AG04449 (cell line): ENCODE results near the gene CYREN.
A peak's percentile ranks its signal among the peaks of the same experiment; 100 is the strongest.
"Not testable (repeated sequence)": the region's sequence is repeated elsewhere in the genome, so short reads cannot be mapped to it uniquely, and the experiment has no call there.

ENCODE experiments used
- CTCF ChIA-PET: fragments of 350-600 bp; formaldehyde crosslinking; extraction: SDS; loops from one replicate; lab custom pipeline; 2021; ENCODE audit warnings: antibody characterized with exemption; lab: Yijun Ruan, JAX
- POLR2A ChIA-PET: fragments of 400-600, 350-600 bp; formaldehyde crosslinking; extraction: SDS; loops from one replicate; lab custom pipeline; 2020; ENCODE audit warnings: antibody characterized with exemption, inconsistent platforms; lab: Yijun Ruan, JAX
- DNase-seq: peaks from one replicate; pipeline ENCODE4 v3.0.0-alpha.2; 2010; ENCODE audit warnings: low read depth, low spot score
- H3K4me3 ChIP-seq: 2 replicates; pipeline ENCODE4 v1.5.1; 2011; ENCODE audit warnings: low read depth, mild to moderate bottlenecking, control low read depth, low read length
- CTCF ChIP-seq: IDR thresholded peaks from one replicate; pipeline ENCODE4 v1.5.1; 2011; ENCODE audit warnings: mild to moderate bottlenecking, moderate library complexity, low read length, control low read depth, inconsistent platforms; ENCODE audit not compliant: insufficient read depth; ENCODE audit errors: missing control alignments

The CYREN gene

GRCh38 chr7:135177028-135177696 is 6.7 kb upstream of the CYREN start:
- H3K4me3 ChIP-seq = no peak overlapping the region
- POLR2A ChIA-PET = no interaction called here
- CTCF ChIA-PET = no interaction called here
- no peak for TF ChIP-seq CTCF
- no peak for DNase-seq

- TF ChIP-seq CTCF = no peak
- no peak overlapping the region for H3K4me3 ChIP-seq
- DNase-seq = no peak
- ChIA-PET CTCF (no interaction called here), POLR2A (no interaction called here)
Measured at GRCh38 chr7:135175931-135176330, 5.4 kb upstream of the CYREN start.

- ChIA-PET CTCF (interaction anchor here (0.6 kb wide), 1 partner anchor 25 kb away, joined by 3 read pairs; no protein-coding TSS in a partner anchor), POLR2A (no interaction called here)
- no peak for DNase-seq
- no peak overlapping the region for H3K4me3 ChIP-seq
- TF ChIP-seq CTCF = no peak
Measured at GRCh38 chr7:135174941-135175340, 4.4 kb upstream of the CYREN start.

- DNase-seq, POLR2A ChIA-PET, H3K4me3 ChIP-seq: not testable (repeated sequence)
- CTCF ChIA-PET = interaction anchor here (0.6 kb wide), 1 partner anchor 24 kb away, joined by 3 read pairs; no protein-coding TSS in a partner anchor
Measured at GRCh38 chr7:135173916-135174315, 3.4 kb upstream of the CYREN start.

- not testable (repeated sequence) for H3K4me3 ChIP-seq, DNase-seq
- POLR2A ChIA-PET = interaction anchor here (1.1 to 1.2 kb wide), 2 partner anchors 9 to 185 kb away, joined by 3 read pairs; partner anchors contain the start of gene AGBL3
- CTCF ChIA-PET = interaction anchor here (1.1 to 3.3 kb wide), 14 partner anchors 9 to 542 kb away, joined by 3 to 29 read pairs (median 6); partner anchors contain the start of genes AGBL3 and WDR91
Measured at GRCh38 chr7:135171581-135172291, 1.2 kb upstream of the CYREN start.

- not testable (repeated sequence) for DNase-seq
- ChIA-PET POLR2A (interaction anchor here (0.7 to 1.2 kb wide), 4 partner anchors 10 to 481 kb away, joined by 3 read pairs; partner anchors contain the start of gene AGBL3), CTCF (interaction anchor here (1.1 to 3.3 kb wide), 15 partner anchors 9 to 542 kb away, joined by 3 to 29 read pairs (median 5); partner anchors contain the start of genes AGBL3 and WDR91)
- H3K4me3 ChIP-seq = peak overlapping the region; percentile 73
Measured at GRCh38 chr7:135170998-135171481, 533 bp upstream of the CYREN start.

GRCh38 chr7:135169964-135170273 is 588 bp downstream of the CYREN start:
- no peak for DNase-seq
- ChIA-PET CTCF (interaction anchor here (1.2 to 3.3 kb wide), 8 partner anchors 10 to 737 kb away, joined by 3 to 29 read pairs (median 6); partner anchors contain the start of gene WDR91), POLR2A (interaction anchor here (0.6 kb wide), 1 partner anchor 184 kb away, joined by 3 read pairs; the partner anchor contains the start of gene AGBL3)
- H3K4me3 ChIP-seq = peak overlapping the region; percentile 73
- no peak for TF ChIP-seq CTCF
